NCI-H2196 (cell line): ENCODE measurements around the gene FBXW5.

Experiments used
- DNase-seq: peaks from one replicate; lab custom pipeline; 2025; ENCODE audit not compliant: unreplicated experiment; lab: John Stamatoyannopoulos, UW

Gene FBXW5

DNA sequence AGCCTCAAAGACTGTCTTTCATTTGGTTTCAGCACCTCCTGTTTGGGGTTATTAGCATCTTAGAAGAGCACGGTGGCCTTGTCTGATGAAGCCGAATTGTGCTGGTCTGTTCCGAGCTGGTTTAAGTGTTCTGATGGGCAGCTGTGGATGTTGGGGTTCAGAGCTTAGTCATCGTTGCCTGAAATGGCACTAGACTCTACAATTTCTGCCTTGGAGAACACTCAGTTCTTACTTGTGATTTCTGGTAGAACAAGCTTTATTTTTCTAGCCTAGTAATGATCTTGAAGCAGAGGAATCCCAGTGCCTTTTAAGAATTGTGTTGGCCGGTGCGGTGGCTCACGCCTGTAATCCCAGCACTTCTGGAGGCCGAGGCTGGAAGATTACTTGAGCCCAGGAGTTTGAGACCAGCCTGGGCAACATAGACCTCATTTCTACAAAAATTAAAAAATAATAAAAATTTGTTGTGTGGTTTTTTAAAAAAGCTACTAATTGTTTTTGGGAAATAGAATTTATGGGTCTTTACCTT is 7.8 kb downstream of the FBXW5 start:
- no peak for DNase-seq

GRCh38 chr9:136935651-136936050 is 8.9 kb downstream of the FBXW5 start:
- DNase-seq: no peak

- DNase-seq: no peak
Observed at GRCh38 chr9:136934277-136934676, 10.3 kb downstream of the FBXW5 start.

- DNase-seq: no peak
Observed at GRCh38 chr9:136931611-136932130, 12.9 kb downstream of the FBXW5 start.

DNA sequence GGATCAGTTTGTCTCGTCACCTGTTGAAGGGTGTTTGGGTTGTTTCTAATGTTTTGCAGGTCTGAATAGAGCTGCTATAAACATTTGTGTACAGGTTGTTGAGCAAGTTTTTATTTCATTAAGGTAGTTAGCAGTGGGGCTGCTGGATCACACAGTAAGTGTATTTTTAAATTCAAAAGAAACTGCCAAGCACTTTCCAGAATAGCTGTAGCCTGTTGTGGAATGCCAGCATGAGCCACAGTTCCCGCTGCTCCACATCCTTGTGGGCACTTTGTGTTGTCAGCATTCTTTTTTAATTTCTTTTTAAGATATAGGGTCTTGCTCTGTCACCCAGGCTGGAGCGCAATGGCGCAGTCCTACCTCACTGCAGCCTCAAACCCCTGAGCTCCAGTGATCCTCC is 14.5 kb downstream of the FBXW5 start:
- DNase-seq: no peak

GRCh38 chr9:136928591-136928990 is 15.9 kb downstream of the FBXW5 start:
- DNase-seq: no peak

DNA sequence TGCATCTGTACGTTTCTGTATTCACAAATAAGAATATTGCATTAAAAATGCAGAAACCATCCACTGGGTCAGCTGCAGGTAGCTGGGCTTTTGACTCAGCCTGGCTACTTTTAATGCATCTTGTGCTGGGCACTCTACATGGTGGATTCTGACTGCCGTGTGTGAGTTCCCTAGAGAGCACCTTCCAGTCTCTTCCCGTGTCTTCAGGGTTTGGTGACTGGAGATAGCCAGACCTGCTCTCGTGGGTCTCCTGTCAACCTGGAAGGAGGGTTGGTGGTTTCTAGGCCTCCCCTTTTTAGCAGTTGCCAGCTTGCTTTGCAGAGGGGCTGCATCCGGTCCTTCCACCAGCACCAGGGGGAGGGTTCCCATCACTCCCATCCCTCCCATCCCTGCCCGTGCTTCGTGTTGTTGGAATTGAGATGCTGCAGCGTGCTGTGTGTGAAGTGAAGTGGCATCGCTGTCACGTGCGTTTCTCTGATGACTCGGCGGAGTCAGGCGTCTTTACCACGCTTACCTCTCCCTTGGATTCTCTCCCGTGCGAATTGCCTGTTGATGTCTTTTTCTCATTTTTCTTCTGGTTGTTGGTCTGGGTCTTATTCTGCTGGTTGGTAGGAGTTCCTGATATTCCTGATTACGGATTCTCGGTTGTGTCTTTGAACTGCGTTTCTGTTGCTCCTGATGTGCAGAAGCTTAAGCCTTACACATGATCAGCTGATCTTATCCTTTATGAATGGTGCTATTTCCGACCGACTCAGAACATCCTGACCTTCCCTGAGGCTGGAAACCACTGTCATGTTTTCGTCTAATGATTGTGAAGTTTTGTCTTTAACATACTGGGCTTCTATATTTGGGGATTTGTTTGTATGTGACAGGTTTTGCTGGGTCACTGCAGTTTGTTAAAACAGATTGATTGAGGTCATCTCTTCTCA is 16.9 kb downstream of the FBXW5 start:
- DNase-seq: no peak

GRCh38 chr9:136926749-136927148 is 17.8 kb downstream of the FBXW5 start:
- no peak for DNase-seq

- no peak for DNase-seq
Observed at GRCh38 chr9:136926154-136926704, 18.3 kb downstream of the FBXW5 start.

- no peak for DNase-seq
Observed at GRCh38 chr9:136925414-136926153, 19.0 kb downstream of the FBXW5 start.

DNA sequence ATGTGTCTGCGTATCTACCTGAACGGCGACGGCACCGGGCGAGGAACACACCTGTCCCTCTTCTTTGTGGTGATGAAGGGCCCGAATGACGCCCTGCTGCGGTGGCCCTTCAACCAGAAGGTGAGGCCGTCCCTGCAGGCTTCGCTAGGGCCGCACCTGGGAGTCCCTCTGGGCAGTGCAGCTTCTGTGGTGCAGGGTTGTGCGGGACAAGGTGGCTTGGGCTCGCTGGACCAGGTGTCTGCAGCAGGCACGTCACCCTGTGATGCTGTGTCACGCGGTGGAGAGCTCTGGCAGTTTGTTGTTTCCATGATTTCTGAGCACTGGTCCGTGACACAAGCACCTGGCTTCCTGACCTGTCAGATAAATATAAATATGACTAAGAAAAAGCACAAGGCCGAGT is 20.7 kb downstream of the FBXW5 start:
- no peak for DNase-seq

DNA sequence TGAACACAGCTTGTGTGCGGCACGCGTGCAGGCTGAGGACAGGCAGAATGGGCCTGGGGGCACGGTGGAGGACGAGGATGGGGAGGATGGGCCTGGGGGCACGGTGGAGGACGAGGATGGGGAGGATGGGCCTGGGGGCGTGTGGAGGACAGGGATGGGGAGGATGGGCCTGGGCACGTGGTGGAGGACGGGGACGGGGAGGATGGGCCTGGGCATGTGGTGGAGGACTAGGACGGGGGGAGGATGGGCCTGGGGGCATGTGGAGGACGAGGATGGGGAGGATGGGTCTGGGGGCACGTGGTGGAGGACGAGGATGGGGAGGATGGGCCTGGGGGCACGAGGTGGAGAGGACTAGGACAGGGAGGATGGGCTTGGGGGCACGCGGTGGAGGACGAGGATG is 22.0 kb downstream of the FBXW5 start:
- no peak for DNase-seq

DNA sequence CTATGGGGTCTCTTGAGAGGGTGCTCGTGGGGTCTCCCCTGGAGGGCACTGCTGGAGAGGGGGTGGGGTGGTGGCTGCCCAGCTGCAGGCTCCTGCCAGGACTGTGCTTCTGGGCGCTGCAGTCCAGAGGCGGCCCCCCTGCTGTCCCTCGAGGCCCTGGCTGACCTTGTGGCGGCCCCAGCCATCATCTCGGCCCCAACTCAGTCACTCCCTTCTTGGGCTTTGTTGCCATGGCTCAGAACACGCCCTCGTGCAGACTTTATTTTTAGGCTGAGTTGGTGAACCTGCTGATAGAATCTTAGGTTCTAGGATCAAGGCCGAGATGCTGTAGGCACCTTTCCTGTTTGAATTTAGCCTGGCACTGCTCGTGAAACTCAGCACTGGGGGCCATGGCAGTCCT is 22.8 kb downstream of the FBXW5 start:
- no peak for DNase-seq

GRCh38 chr9:136921307-136921706 is 23.2 kb downstream of the FBXW5 start:
- DNase-seq: no peak

- no peak for DNase-seq
Observed at GRCh38 chr9:136920734-136921231, 23.8 kb downstream of the FBXW5 start.

GRCh38 chr9:136920069-136920468 is 24.5 kb downstream of the FBXW5 start:
- no peak for DNase-seq

DNA sequence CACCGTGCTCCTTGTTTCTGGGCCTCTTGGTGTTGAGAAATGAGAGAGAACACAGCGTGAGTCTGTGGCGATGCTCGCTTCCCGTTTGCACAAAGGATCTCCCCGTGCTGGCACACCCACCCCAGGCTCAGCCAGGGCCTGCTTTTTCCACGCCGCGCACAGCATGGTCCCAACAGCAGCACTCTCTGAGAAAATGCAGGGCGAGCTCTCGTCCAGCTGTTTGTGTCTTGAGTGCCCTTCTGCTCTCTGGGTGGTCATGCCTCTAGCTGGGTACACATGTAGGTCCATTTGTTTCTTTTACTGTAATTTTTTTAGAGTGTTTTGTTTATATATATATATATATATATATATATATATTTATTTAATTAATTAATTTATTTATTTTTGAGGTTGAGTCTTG is 26.6 kb downstream of the FBXW5 start:
- no peak for DNase-seq

DNA sequence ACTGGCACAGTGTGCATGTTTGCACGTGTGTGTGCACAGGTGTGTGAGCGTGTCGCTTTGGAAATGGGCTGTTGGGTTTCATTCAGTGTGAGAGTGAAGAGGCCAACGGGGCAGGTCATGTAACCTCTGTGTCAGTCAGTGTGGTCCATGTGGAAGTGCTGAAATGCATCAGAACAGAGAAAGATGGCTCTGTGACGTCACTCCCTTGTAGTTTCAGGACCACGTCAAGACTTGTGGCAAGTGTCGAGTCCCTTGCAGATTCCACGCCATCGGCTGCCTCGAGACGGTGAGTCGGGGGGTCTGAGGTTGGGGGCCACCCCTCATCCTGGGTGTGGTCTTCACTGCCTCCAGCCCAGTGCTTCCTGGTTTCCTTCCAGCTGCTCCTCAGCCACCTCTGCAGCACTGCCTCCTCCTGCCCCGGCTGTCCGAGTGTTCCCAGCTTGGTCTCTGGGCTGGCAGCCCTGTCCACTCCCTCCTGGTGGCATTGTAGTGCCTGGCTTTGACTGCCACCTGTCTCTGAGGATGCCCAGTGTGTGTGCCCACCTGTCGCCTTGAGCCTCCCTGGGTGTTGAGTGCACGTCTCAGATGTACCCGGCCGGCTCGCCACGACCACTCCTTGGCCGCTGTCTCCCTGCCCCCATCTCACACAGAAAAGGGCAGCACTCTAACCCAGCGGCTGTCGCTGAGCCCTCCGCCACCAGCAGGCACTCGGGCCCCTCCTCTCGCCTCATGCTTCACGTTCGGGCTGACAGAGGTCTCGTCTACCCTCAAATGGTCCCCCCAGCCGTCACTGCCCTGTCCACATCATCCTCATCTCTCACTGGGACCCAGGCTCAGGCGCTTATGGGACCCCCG is 28.0 kb downstream of the FBXW5 start:
- DNase-seq: no peak

DNA sequence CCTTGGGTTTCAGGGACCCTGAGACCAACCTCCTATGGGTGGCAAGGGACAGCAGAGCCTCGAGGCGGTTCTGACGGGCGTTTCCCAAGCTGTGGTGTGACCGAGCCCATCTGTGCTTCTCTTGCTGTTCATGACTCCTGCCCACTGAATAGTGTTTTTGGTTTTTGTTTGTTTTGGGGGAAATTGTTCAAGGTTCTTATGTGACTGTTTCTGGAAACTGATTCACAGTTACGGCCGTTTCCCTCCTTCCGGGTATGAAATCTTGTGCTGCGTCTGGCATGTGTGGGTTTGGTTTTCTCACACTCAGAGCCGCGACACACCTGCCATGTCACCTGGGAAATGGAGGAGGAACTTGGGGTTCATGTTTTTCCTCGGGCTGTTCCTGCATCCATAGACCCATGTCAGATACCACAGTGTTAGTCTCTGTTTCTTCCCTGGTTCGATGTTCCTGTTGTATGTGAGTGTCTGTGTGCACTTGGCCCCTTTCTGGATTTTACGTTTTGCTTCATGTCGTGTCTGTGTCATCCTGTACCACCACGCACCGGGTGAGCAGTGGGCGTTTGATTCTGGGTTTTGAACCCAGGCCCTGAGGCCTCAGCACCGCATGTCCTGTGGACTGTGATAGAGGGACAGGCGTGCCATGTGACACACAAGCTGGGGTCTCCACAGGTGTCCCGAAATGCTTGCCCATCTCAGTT is 28.8 kb downstream of the FBXW5 start:
- no peak for DNase-seq
